Placental epithelial cell (primary cell): ENCODE measurements around the gene NUP188. TPM values are rescaled to one million over a fixed set of nuclear protein-coding genes. Genes with fewer than 3 reads are reported as not detected.

Experiments
- total RNA-seq: library from RNA; depleted of rRNA; stranded (reverse); fragments of >200 nt; gene quantifications from 2 replicates; pipeline ENCODE4 v1.2.3, GENCODE V29; 2012

The NUP188 gene, protein sequence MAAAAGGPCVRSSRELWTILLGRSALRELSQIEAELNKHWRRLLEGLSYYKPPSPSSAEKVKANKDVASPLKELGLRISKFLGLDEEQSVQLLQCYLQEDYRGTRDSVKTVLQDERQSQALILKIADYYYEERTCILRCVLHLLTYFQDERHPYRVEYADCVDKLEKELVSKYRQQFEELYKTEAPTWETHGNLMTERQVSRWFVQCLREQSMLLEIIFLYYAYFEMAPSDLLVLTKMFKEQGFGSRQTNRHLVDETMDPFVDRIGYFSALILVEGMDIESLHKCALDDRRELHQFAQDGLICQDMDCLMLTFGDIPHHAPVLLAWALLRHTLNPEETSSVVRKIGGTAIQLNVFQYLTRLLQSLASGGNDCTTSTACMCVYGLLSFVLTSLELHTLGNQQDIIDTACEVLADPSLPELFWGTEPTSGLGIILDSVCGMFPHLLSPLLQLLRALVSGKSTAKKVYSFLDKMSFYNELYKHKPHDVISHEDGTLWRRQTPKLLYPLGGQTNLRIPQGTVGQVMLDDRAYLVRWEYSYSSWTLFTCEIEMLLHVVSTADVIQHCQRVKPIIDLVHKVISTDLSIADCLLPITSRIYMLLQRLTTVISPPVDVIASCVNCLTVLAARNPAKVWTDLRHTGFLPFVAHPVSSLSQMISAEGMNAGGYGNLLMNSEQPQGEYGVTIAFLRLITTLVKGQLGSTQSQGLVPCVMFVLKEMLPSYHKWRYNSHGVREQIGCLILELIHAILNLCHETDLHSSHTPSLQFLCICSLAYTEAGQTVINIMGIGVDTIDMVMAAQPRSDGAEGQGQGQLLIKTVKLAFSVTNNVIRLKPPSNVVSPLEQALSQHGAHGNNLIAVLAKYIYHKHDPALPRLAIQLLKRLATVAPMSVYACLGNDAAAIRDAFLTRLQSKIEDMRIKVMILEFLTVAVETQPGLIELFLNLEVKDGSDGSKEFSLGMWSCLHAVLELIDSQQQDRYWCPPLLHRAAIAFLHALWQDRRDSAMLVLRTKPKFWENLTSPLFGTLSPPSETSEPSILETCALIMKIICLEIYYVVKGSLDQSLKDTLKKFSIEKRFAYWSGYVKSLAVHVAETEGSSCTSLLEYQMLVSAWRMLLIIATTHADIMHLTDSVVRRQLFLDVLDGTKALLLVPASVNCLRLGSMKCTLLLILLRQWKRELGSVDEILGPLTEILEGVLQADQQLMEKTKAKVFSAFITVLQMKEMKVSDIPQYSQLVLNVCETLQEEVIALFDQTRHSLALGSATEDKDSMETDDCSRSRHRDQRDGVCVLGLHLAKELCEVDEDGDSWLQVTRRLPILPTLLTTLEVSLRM (N-terminal part only)
- total RNA-seq = 22.4 and 33.9 TPM in 2 replicates

DNA sequence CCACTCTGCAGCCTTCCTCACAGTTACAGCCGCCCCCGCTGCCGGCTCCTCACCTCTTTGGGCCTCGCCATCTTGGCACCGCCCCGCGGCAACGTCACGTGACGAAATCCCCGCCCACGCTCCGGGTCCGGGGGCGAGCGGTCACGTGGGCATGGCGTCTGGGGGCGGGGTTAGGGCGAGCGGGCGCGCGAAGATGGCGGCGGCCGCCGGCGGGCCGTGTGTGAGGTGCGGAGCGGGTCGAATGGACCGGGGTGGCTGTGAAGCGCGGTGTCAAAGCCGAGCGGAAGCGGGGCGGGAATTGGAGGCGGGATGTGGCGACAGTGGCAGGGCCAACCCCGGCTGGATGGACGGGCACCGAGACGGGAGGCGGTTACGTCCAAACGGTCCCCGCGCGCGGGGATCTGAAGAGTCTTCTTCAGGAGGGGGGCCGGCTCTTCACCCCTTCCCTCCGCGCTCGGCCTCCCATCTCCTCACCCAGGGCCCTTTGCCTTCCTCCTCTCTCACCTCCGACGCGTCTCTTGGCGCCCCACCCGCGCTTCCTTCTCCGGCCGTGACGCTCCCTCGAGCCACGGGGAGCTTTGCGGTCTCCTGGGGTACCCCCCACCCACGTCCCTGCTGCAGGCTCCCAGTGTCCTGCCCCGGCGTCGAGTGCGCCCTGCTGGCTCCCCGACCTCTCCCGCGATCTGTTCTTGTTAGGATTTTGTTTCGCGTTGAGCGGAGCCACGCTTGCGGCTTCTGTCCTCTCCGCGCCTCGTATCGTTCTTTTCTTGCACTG lies at the start of gene NUP188, which contains the start of gene DOLK:
Gene NUP188, plus strand, starts transcription at position 173 of the 775 bp plus-strand sequence. Its CDS starts 21 bp downstream, at position 194.
Gene DOLK, minus strand, starts transcription at position 77 of the 775 bp plus-strand sequence. CDS start 300 bp downstream, outside the sequence.

DNA sequence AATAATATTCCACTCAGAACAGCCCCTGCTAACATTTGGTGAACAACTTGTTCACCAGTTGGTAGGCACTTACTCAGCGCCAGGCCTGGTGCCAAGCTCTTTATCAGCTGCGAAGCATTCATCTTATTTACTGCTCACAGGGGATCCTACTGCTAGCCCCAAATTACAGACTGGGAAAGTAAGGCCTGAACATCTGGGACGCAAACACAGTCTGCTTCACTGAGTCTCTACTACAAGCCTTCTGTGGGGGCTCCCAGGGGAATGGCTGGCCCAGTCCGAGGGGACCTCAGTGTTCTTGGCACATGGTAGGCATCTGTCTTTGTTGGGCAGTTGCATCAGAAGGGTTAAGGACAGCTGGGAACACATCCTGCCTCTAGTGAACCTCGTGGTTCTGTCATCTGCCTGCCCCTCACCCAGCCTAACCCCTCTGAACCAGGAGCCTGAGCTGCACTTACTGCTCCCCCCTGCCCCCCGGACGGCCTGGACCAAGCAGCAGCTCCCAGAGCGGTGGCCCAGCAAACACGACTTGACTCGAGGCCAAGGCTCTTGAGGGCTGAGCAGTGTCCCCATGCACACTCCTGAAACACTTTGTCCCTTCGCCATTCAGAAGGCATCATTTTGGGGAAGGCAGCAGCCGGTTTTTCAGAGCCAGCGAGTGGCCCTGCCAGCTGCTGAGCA lies 27.0 kb upstream of the NUP188 start, which contains the start of gene PHYHD1:
Gene PHYHD1, plus strand, starts transcription at position 602 of the 678 bp plus-strand sequence. CDS start 1,342 bp downstream, outside the sequence.

DNA sequence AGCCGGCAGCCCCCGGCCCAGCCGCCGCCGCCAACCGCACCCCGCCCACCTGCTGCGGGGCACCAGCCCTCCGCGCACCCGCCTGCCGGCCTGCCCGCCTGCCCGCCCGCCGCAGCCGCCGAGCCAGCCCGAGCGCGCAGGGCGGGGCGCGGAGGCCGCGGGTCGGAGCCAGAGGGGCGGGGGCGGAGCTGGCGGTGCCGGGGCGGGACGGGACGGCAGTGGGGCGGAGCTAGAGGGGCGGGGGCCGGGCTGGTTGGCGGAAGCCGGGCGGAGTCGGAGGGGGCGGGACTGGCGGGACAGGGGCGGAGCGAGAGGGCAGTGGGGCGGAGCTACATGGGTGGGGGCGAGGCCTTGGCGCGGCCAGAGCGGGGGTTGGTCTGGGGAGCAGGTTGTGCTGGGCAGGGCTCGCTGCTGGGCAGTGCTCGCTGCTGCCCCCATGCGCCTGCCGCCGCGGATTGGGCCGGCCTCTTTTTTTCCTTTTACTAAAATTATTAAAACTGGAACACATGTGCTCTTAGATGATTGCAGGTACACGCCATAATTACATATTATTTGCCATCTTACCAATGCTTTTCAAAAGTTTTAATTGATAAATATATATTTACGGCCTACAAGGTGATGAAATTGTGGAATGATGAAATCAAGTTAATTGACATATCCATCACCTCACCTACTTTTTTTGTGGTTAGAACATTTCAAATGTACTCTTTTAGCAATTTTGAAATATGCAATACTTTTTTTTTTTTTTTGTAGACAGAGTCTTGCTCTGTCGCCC lies 80.9 kb downstream of the NUP188 start, which contains the start of gene SH3GLB2:
Gene SH3GLB2, minus strand, starts transcription at position 140 of the 775 bp plus-strand sequence. CDS start 177 bp downstream, outside the sequence.

DNA sequence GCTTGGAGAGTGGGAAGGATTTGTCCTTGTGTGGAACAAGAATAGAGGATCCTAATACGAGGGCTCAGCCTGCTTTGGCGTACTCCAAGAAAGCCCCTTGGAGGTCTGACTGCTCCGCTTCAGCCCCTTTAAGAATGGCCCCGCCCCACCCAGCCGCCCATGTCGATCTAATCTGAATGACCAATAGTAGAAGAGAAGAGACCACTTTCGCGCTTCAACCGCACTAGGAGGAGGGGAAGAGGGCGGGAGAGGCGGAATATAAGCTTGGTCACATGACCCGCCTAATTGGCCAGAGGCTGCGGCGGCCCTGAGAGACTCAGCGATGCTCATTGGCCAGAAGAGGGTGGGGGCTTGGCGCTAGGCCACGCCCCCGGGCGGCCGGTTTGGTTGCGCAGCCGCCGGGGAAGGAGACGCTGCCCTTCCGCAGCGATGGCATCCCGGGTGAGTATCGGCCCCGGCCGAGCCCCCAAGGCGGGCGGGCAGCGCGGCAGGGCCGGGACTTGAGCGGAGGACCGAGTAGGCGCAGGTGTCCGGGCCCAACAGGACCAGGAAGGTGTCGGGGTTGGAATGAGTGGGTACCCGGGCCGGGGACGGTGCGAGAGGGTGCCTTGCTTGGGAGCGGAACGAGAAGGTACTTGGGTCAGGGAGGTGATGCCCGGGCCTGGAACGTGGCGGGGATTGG lies 88.9 kb downstream of the NUP188 start, which contains the start of gene MIGA2:
Gene MIGA2, plus strand, starts transcription at position 386 of the 682 bp plus-strand sequence. CDS start 3,969 bp downstream, outside the sequence.

Other genes starting within 250 kb of the NUP188 start
- 1.8 and 2.0 TPM in 2 replicates for gene PKN3, start 245.2 kb upstream of the NUP188 start, total RNA-seq
- gene ZDHHC12, start 223.6 kb upstream of the NUP188 start, total RNA-seq = 82.4 and 97.1 TPM in 2 replicates
- 34.2 and 46.7 TPM in 2 replicates for gene ZER1, start 175.8 kb upstream of the NUP188 start, total RNA-seq
- 19.6 and 25.6 TPM in 2 replicates for gene TBC1D13, start 160.4 kb upstream of the NUP188 start, total RNA-seq
- 9.4 and 27.9 TPM in 2 replicates for gene ENDOG, start 129.2 kb upstream of the NUP188 start, total RNA-seq
- 17.7 and 22.0 TPM in 2 replicates for gene SPOUT1, start 117.9 kb upstream of the NUP188 start, total RNA-seq
- gene KYAT1, start 65.7 kb upstream of the NUP188 start, total RNA-seq = 3.6 and 5.1 TPM in 2 replicates
- gene LRRC8A, start 65.6 kb upstream of the NUP188 start, total RNA-seq = 27.5 and 36.5 TPM in 2 replicates
- 6.2 and 33.4 TPM in 2 replicates for gene PHYHD1, start 26.7 kb upstream of the NUP188 start, total RNA-seq
- gene DOLK, start 96 bp upstream of the NUP188 start, total RNA-seq = 13.0 and 29.9 TPM in 2 replicates
- 72.0 and 138 TPM in 2 replicates for gene SH3GLB2, start 80.6 kb downstream of the NUP188 start, total RNA-seq
- 23.6 and 30.3 TPM in 2 replicates for gene MIGA2, start 88.9 kb downstream of the NUP188 start, total RNA-seq
- 7.9 and 11.9 TPM in 2 replicates for gene DOLPP1, start 133.4 kb downstream of the NUP188 start, total RNA-seq
- 32.0 and 40.0 TPM in 2 replicates for gene CRAT, start 163.1 kb downstream of the NUP188 start, total RNA-seq
- gene PTPA, start 163.7 kb downstream of the NUP188 start, total RNA-seq = 70.7 and 94.2 TPM in 2 replicates
- 18.1 and 29.9 TPM in 2 replicates for gene IER5L, start 230.6 kb downstream of the NUP188 start, total RNA-seq